OCI-LY3 (cell line): ENCODE results near the gene TRIM7.

ENCODE experiments used
- H2AFZ ChIP-seq: fragments of 200-600, 300-600 bp; shearing (Covaris generic); 2 replicates; pipeline ENCODE4 v1.6.0; 2014; ENCODE audit warnings: antibody characterized with exemption, low read depth, low read length
- H3K27ac ChIP-seq: fragments of 200-600, 300-600 bp; sonication (generic); 2 replicates; pipeline ENCODE4 v1.5.1; 2014; ENCODE audit warnings: mild to moderate bottlenecking, low read length, moderate library complexity, mixed read lengths
- H3K27me3 ChIP-seq: fragments of 200-600, 300-600 bp; sonication (generic); 2 replicates; pipeline ENCODE4 v1.6.1; 2014; ENCODE audit warnings: low read depth, low read length, mixed read lengths
- H3K36me3 ChIP-seq: fragments of 200-600, 300-600 bp; sonication (generic); replicated peaks from 2 replicates; pipeline ENCODE3; 2014; ENCODE audit warnings: low read depth, low read length, mixed read lengths
- H3K4me1 ChIP-seq: fragments of 300-600, 200-600 bp; sonication (generic); 2 replicates; pipeline ENCODE4 v1.6.1; 2014; ENCODE audit warnings: low read length, mixed read lengths
- H3K4me2 ChIP-seq: fragments of 200-600, 300-600 bp; sonication (generic); 2 replicates; pipeline ENCODE4 v1.6.1; 2014; ENCODE audit warnings: low read length, mixed read lengths
- H3K4me3 ChIP-seq: fragments of 300-600, 200-600 bp; sonication (generic); 2 replicates; pipeline ENCODE4 v1.5.1; 2014; ENCODE audit warnings: antibody characterized with exemption, mild to moderate bottlenecking, low read length, moderate library complexity
- H3K79me2 ChIP-seq: fragments of 300-600, 200-600 bp; shearing (Covaris generic); 2 replicates; pipeline ENCODE4 v1.6.1; 2014; ENCODE audit warnings: mild to moderate bottlenecking, low read length, mixed read lengths
- H3K9ac ChIP-seq: fragments of 300-600, 200-600 bp; shearing (Covaris generic); 2 replicates; pipeline ENCODE4 v1.6.0; 2014; ENCODE audit warnings: mild to moderate bottlenecking, low read length, moderate library complexity
- H3K9me3 ChIP-seq: fragments of 200-600, 300-600 bp; shearing (Covaris generic); 2 replicates; pipeline ENCODE4 v1.6.1; 2014; ENCODE audit warnings: low read length, mixed read lengths; ENCODE audit not compliant: insufficient read depth
- H4K20me1 ChIP-seq: fragments of 200-600, 300-600 bp; sonication (generic); 2 replicates; pipeline ENCODE4 v1.6.1; 2016; ENCODE audit warnings: low read length, mixed read lengths; ENCODE audit not compliant: insufficient read depth
- EZH2phosphoT487 ChIP-seq: fragments of 200-600 bp; shearing (Covaris generic); IDR thresholded peaks from 2 replicates; pipeline ENCODE4 v1.6.1; 2018; ENCODE audit warnings: antibody characterized with exemption, mixed run types, low read depth
- TF ChIP-seq, protein P1 (sequence below): fragments of 200-600, 300-600 bp; sonication (generic); IDR thresholded peaks from 2 replicates; pipeline ENCODE4 v1.5.1; 2014; ENCODE audit warnings: antibody characterized with exemption, low read length, low read depth

Gene TRIM7

DNA sequence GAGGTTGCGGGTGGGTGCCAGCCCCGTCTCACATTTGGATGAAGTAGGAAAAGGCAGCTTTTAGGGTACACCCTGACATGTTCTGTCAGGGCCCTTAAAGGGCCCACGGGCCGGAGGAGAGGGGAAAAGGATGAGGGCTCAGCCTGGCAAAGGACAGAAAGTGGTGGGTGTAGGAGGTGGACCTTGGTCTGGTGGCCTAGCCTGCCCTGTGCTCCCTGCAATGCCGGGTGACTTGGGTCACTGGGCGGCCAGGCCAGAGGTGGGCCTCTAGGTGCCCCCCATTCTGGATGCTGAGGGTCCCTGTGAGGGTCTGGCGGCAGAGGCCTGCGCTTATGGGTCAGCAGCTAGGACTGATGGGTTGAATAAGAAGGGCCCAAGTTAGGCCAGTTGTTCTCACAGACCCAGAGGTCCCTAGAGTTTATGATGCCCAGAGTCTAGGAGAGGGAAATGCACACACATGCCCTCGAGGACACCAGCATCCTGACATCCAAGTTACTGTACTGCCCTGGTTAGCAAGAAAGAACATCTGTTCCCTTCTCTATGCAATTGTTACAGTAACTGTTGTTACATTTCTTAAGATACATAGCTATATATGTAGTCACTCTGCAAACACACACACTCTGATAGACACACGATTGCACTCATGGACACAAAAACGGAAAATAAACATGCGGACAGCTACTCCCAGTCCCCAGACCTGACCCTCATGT lies 12.5 kb downstream of the TRIM7 start:
- 0 out of 2 replicates have a peak overlapping the region, but pooled peaks have one; percentile 5 for H2AFZ ChIP-seq
- H3K9me3 ChIP-seq, result no peaks in the 10 kb centered on the region
- peaks cover 12% of the 10 kb centered on the region for H3K79me2 ChIP-seq
- no peak for TF ChIP-seq EZH2phosphoT487
- TF ChIP-seq, protein P1, sequence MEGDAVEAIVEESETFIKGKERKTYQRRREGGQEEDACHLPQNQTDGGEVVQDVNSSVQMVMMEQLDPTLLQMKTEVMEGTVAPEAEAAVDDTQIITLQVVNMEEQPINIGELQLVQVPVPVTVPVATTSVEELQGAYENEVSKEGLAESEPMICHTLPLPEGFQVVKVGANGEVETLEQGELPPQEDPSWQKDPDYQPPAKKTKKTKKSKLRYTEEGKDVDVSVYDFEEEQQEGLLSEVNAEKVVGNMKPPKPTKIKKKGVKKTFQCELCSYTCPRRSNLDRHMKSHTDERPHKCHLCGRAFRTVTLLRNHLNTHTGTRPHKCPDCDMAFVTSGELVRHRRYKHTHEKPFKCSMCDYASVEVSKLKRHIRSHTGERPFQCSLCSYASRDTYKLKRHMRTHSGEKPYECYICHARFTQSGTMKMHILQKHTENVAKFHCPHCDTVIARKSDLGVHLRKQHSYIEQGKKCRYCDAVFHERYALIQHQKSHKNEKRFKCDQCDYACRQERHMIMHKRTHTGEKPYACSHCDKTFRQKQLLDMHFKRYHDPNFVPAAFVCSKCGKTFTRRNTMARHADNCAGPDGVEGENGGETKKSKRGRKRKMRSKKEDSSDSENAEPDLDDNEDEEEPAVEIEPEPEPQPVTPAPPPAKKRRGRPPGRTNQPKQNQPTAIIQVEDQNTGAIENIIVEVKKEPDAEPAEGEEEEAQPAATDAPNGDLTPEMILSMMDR, result no peak
- no peaks in the 10 kb centered on the region for H3K27me3 ChIP-seq
- H3K4me1 ChIP-seq, result peaks cover 8% of the 10 kb centered on the region
- H3K27ac ChIP-seq, result peak overlapping the region; percentile 55
- H4K20me1 ChIP-seq, result no peaks in the 10 kb centered on the region
- peak overlapping the region; percentile 73 for H3K9ac ChIP-seq
- H3K36me3 ChIP-seq, result no peaks in the 10 kb centered on the region
- H3K4me2 ChIP-seq, result peak overlapping the region; percentile 85
- H3K4me3 ChIP-seq, result peak overlapping the region; percentile 81

GRCh38 chr5:181191526-181192336 lies 13.3 kb downstream of the TRIM7 start:
- Histone ChIP-seq H3K4me1 (peaks cover 8% of the 10 kb centered on the region), H3K9me3 (no peaks in the 10 kb centered on the region), H3K27ac (peak overlapping the region; percentile 70), H3K27me3 (no peaks in the 10 kb centered on the region), H3K79me2 (peaks cover 12% of the 10 kb centered on the region), H3K4me2 (peak overlapping the region; percentile 89), H3K9ac (peak overlapping the region; percentile 85), H2AFZ (peak overlapping the region; percentile 82), H4K20me1 (no peaks in the 10 kb centered on the region), H3K36me3 (no peaks in the 10 kb centered on the region), H3K4me3 (peak overlapping the region; percentile 81)
- TF ChIP-seq, protein P1, result no peak
- no peak for TF ChIP-seq EZH2phosphoT487

DNA sequence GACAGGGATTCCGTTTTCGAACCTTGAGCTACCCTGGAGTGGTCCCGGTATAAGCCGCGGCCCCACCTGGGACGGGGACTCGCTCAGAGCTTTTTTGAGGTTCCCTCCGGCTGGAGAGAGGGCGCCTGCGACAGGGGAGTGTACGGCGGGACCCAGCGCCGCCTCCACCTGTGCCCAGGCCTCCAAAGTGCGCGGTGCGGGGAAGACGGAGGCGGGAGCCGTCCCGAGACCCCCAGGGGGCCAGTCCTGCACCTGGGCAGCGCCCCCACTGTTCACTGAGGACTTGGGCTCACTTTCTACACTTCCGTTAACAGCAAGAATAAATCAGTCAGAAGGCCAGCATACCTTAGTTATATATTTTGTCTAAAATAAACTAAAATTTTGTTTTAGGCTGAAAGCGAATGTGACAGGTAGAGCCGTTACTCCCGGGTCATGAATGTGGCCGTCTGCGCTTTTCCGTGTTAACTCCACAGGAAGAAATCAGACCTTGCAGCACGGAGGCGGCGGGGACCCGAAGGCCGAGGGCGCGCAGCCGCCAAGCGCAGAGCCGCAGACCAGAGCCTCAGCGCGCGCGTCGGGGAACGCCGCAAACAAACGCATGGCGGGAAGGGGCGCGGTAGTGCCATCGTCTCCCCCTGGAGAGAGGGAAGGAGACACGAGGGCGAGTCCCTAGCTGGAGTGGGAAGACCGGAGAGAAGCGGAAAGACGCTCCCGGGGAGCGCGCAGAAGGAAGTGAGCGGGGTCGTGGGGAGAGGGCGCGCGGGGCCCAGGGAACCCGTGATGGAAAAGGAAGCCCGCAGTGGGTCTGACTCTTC lies 14.1 kb downstream of the TRIM7 start:
- Histone ChIP-seq H3K36me3 (no peaks in the 10 kb centered on the region), H2AFZ (peak overlapping the region; percentile 82), H3K79me2 (peaks cover 12% of the 10 kb centered on the region), H4K20me1 (no peaks in the 10 kb centered on the region), H3K9me3 (no peaks in the 10 kb centered on the region), H3K4me1 (peaks cover 8% of the 10 kb centered on the region), H3K4me3 (peak overlapping the region; percentile 81), H3K9ac (peak overlapping the region; percentile 85), H3K4me2 (peak overlapping the region; percentile 89), H3K27ac (peak overlapping the region; percentile 70), H3K27me3 (no peaks in the 10 kb centered on the region)
- TF ChIP-seq, protein P1, result peak; percentile 82
- TF ChIP-seq EZH2phosphoT487, result no peak
